OCI-LY1 (cell line): Measurements from ENCODE around the gene WDR45.

Experiments used
- H2AFZ ChIP-seq: fragments of 200-600 bp; sonication (generic), shearing (Covaris generic); 2 replicates; pipeline ENCODE4 v1.6.0; 2014; ENCODE audit warnings: antibody characterized with exemption, mild to moderate bottlenecking, low read length
- H3F3A ChIP-seq: fragments of 200-600 bp; sonication (generic), shearing (Covaris generic); 2 replicates; pipeline ENCODE4 v1.6.0; 2014; ENCODE audit warnings: mild to moderate bottlenecking, antibody characterized with exemption, low read length, moderate library complexity; ENCODE audit not compliant: insufficient read depth
- H3K27ac ChIP-seq: fragments of 200-600 bp; sonication (generic); 2 replicates; pipeline ENCODE4 v1.5.1; 2014; ENCODE audit warnings: low read length, mixed run types, mild to moderate bottlenecking, low read depth; ENCODE audit not compliant: poor library complexity, severe bottlenecking
- H3K27me3 ChIP-seq: fragments of 200-600 bp; sonication (generic); 2 replicates; pipeline ENCODE4 v1.6.0; 2014; ENCODE audit warnings: antibody characterized with exemption, mild to moderate bottlenecking, low read length, moderate library complexity; ENCODE audit not compliant: insufficient read depth
- H3K36me3 ChIP-seq: fragments of 200-600 bp; sonication (generic); 2 replicates; pipeline ENCODE4 v1.6.1; 2014; ENCODE audit warnings: mild to moderate bottlenecking, antibody characterized with exemption, low read length, moderate library complexity, mixed read lengths; ENCODE audit not compliant: insufficient read depth
- H3K4me1 ChIP-seq: fragments of 200-600 bp; sonication (generic); 2 replicates; pipeline ENCODE4 v1.5.1; 2014; ENCODE audit warnings: mild to moderate bottlenecking, low read length, moderate library complexity; ENCODE audit not compliant: insufficient read depth, severe bottlenecking
- H3K4me2 ChIP-seq: fragments of 200-600 bp; sonication (generic), shearing (Covaris generic); 2 replicates; pipeline ENCODE4 v1.6.1; 2014; ENCODE audit warnings: low read length
- H3K4me3 ChIP-seq: fragments of 200-600 bp; sonication (generic); 2 replicates; pipeline ENCODE4 v1.5.1; 2014; ENCODE audit warnings: low read length, low read depth, mild to moderate bottlenecking, mixed read lengths; ENCODE audit not compliant: poor library complexity, severe bottlenecking
- H3K79me2 ChIP-seq: fragments of 200-600 bp; shearing (Covaris generic); 2 replicates; pipeline ENCODE4 v1.6.1; 2016; ENCODE audit warnings: mixed run types, low read length, mixed read lengths; ENCODE audit not compliant: insufficient read depth
- H3K9ac ChIP-seq: fragments of 200-600 bp; sonication (generic), shearing (Covaris generic); 2 replicates; pipeline ENCODE4 v1.6.1; 2014; ENCODE audit warnings: mild to moderate bottlenecking, low read length, mixed read lengths
- H3K9me2 ChIP-seq: fragments of 200-600 bp; sonication (generic), shearing (Covaris generic); 2 replicates; pipeline ENCODE4 v1.6.1; 2014; ENCODE audit warnings: low read depth, mild to moderate bottlenecking, low read length, mixed read lengths
- H3K9me3 ChIP-seq: fragments of 200-600 bp; shearing (Covaris generic); 2 replicates; pipeline ENCODE4 v1.6.1; 2014; ENCODE audit warnings: low read length, mixed read lengths
- H4K20me1 ChIP-seq: fragments of 200-600 bp; sonication (generic), shearing (Covaris generic); 2 replicates; pipeline ENCODE4 v1.6.0; 2016; ENCODE audit warnings: mild to moderate bottlenecking, low read length; ENCODE audit not compliant: insufficient read depth
- CTCF ChIP-seq: fragments of 200-600 bp; sonication (generic), shearing (Covaris generic); IDR thresholded peaks from 2 replicates; pipeline ENCODE4 v1.5.1; 2017; ENCODE audit warnings: mild to moderate bottlenecking, antibody characterized with exemption, low read length, moderate library complexity, mixed read lengths
- EZH2 ChIP-seq: fragments of 200-600 bp; sonication (generic), shearing (Covaris generic); IDR thresholded peaks from 2 replicates; pipeline ENCODE4 v1.8.0; 2017; ENCODE audit warnings: borderline replicate concordance, mixed run types, mild to moderate bottlenecking, antibody characterized with exemption, low read length, moderate library complexity, mixed read lengths

Gene WDR45

DNA sequence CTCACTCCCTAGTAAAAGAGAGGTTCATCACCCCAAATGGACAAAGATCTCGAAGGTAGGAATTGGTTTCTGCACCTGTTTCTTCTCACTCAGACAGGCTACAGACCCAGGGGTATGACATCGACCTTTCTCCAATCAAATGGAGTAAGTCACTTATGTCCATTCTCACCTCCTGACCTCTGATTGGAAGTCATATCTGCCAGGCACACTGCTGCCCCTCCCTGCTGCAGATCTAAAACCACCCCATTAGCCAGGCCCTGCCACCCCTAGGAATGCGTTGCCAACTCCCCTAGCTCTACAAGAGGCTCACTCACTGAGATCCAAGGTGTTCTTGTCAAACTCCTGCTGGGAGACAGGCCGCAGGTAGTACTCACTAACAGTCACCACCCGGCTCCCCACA is 37.0 kb upstream of the WDR45 start:
- Histone ChIP-seq H4K20me1 (no peaks in the 10 kb centered on the region), H3K27ac (no peak overlapping the region), H3K4me2 (no peak overlapping the region), H3K4me3 (no peak overlapping the region), H3K4me1 (no peaks in the 10 kb centered on the region), H3F3A (no peaks in the 10 kb centered on the region), H3K36me3 (peaks cover 44% of the 10 kb centered on the region), H3K79me2 (no peaks in the 10 kb centered on the region), H2AFZ (no peak overlapping the region), H3K9me3 (no peaks in the 10 kb centered on the region), H3K27me3 (no peaks in the 10 kb centered on the region), H3K9me2 (no peaks in the 10 kb centered on the region), H3K9ac (no peak overlapping the region)
- TF ChIP-seq EZH2 (no peak), CTCF (no peak)

DNA sequence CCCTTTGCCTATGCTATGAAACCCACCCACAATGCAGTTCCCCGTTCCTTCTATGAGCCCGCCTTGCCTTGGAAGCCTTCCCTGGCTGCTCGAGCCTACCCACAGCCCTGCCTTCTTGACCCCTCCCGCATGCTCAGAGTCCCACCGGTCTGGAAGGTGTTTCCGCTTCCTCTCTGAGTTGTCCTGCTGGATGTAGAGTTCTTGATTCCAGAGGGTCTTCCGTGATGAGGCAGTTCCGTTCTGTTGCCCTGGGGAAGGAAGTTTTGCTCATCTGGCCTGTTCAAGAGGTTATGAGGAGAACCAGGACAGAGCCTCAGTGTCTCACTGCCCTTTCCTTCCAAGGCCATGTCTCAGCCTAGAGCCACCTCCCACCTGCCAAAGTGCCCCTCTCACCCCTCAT is 36.4 kb upstream of the WDR45 start:
- no peaks in the 10 kb centered on the region for H3K27me3 ChIP-seq
- H3K27ac ChIP-seq, result no peak overlapping the region
- H3K9me2 ChIP-seq, result no peaks in the 10 kb centered on the region
- peaks cover 44% of the 10 kb centered on the region for H3K36me3 ChIP-seq
- no peaks in the 10 kb centered on the region for H3K9me3 ChIP-seq
- H3K4me1 ChIP-seq, result no peaks in the 10 kb centered on the region
- no peak overlapping the region for H3K4me3 ChIP-seq
- H3K9ac ChIP-seq, result no peak overlapping the region
- no peaks in the 10 kb centered on the region for H4K20me1 ChIP-seq
- no peaks in the 10 kb centered on the region for H3F3A ChIP-seq
- TF ChIP-seq CTCF, result no peak
- no peak for TF ChIP-seq EZH2
- H3K4me2 ChIP-seq, result no peak overlapping the region
- H3K79me2 ChIP-seq, result no peaks in the 10 kb centered on the region
- no peak overlapping the region for H2AFZ ChIP-seq

- Histone ChIP-seq H3K4me1 (no peaks in the 10 kb centered on the region), H3F3A (no peaks in the 10 kb centered on the region), H3K4me3 (no peak overlapping the region), H3K9me2 (no peaks in the 10 kb centered on the region), H3K9ac (no peak overlapping the region), H4K20me1 (no peaks in the 10 kb centered on the region), H2AFZ (no peak overlapping the region), H3K9me3 (no peaks in the 10 kb centered on the region), H3K4me2 (no peak overlapping the region), H3K36me3 (peaks cover 33% of the 10 kb centered on the region), H3K79me2 (no peaks in the 10 kb centered on the region), H3K27me3 (no peaks in the 10 kb centered on the region), H3K27ac (no peak overlapping the region)
- TF ChIP-seq CTCF (no peak), EZH2 (no peak)
Observed at GRCh38 chrX:49111791-49112190, 32.1 kb upstream of the WDR45 start.
